ENCODE measurements around the gene CREM. TPM values are rescaled to one million over a fixed set of nuclear protein-coding genes. Genes with fewer than 3 reads are reported as not detected.
A peak's percentile ranks its signal among the peaks of the same experiment; 100 is the strongest.
"Not testable (repeated sequence)": the region's sequence is repeated elsewhere in the genome, so short reads cannot be mapped to it uniquely, and the experiment has no call there.

Gene CREM
- 100 to 1,000 TPM; 121 to 131 TPM for total RNA-seq

DNA sequence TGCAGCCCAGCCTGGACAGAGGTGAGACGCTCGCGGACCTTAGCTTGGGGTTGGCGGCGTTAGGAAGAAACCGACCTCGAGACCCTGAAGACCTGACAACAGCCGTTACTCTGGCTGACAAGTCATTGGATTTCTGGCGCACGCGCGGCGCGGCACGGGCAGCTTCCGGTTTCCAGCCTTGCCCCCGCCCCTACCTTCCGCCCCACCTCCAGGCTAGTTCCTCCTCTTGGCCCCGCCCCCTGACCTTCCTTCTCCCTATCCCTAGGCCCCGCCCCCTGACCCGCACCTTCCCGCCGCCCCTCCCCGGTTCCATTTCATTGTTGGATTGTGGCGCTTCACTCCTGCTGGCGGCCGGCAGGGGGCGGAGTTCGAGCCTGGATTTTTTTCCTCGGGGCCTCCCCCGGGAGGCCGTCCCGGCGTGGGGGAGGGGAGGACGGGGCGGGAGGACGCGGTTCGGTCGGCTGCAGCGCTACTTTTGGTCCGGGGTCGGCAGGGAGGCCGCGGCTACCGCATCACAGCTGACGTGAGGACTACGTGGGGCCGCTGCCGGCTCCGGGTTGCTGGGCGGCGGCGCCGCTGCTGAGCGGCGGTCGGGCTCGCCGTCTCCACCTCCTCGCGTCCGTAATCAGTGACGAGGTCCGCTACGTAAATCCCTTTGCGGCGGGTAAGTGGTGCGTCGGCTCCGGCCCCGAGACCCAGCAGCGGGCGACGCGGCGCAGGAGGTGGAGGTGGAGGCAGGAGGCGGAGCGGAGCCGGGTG, at the start of gene CREM:
TSS of gene CREM (plus strand) at position 317 of the 759 bp plus-strand sequence. CDS start 10,990 bp downstream, outside the sequence.
- H3K4me1 Mint-ChIP-seq (ENCODE audit: low read depth) = peaks cover 51% of the 10 kb centered on the region
- no peaks in the 10 kb centered on the region for H3K27me3 Mint-ChIP-seq

GRCh38 chr10:35079265-35079664, 47.4 kb upstream of the CREM start:
- Mint-ChIP-seq H3K4me3 (no peak overlapping the region), H3K36me3 (ENCODE audit: low read depth) (peaks cover 15% of the 10 kb centered on the region), H3K4me1 (ENCODE audit: low read depth) (peaks cover 35% of the 10 kb centered on the region), H3K9me3 (peaks cover 3% of the 10 kb centered on the region), H3K27me3 (no peaks in the 10 kb centered on the region), H3K27ac (no peak overlapping the region)
- intact Hi-C loops (cut with micrococcal nuclease) = no loop called here
- TF ChIP-seq, protein P1, sequence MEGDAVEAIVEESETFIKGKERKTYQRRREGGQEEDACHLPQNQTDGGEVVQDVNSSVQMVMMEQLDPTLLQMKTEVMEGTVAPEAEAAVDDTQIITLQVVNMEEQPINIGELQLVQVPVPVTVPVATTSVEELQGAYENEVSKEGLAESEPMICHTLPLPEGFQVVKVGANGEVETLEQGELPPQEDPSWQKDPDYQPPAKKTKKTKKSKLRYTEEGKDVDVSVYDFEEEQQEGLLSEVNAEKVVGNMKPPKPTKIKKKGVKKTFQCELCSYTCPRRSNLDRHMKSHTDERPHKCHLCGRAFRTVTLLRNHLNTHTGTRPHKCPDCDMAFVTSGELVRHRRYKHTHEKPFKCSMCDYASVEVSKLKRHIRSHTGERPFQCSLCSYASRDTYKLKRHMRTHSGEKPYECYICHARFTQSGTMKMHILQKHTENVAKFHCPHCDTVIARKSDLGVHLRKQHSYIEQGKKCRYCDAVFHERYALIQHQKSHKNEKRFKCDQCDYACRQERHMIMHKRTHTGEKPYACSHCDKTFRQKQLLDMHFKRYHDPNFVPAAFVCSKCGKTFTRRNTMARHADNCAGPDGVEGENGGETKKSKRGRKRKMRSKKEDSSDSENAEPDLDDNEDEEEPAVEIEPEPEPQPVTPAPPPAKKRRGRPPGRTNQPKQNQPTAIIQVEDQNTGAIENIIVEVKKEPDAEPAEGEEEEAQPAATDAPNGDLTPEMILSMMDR (IDR thresholded peaks at IDR 0.05) = no peak
- ATAC-seq (no peak), DNase-seq (no peak)
- POLR2A ChIA-PET = no interaction called here
- CTCF ChIA-PET = no interaction called here

More for the DNA sequence above, at the start of gene CREM:
- Mint-ChIP-seq H3K36me3 (ENCODE audit: low read depth) (peaks cover 22% of the 10 kb centered on the region), H3K4me3 (peak within 1 kb of the TSS; percentile 97), H3K27ac (peak within 1 kb of the TSS; percentile 98), H3K9me3 (no peaks in the 10 kb centered on the region)
- ATAC-seq (peak; percentile 91), DNase-seq (peak; percentile 100)
- CTCF ChIA-PET = interaction anchor here (0.6 to 12.6 kb wide), 17 partner anchors 8 to 224 kb away, joined by 3 to 255 read pairs (median 5); no protein-coding TSS in a partner anchor
- intact Hi-C loops (cut with micrococcal nuclease) = loop anchor here (1.0 to 10.0 kb wide), 2 partner anchors 69 to 208 kb away; partner anchors contain the start of gene CCNY
- TF ChIP-seq, protein P1 (IDR thresholded peaks at IDR 0.05) = peak; percentile 69
- POLR2A ChIA-PET = interaction anchor here (0.9 to 5.0 kb wide), 22 partner anchors 11 to 229 kb away, joined by 3 to 81 read pairs (median 6); partner anchors contain the start of gene CUL2

GRCh38 chr10:35079763-35080162, 46.9 kb upstream of the CREM start:
- ChIA-PET CTCF (no interaction called here), POLR2A (interaction anchor here (1.0 to 1.7 kb wide), 2 partner anchors 10 to 11 kb away, joined by 3 read pairs; partner anchors contain the start of gene CUL2)
- Mint-ChIP-seq H3K27me3 (no peaks in the 10 kb centered on the region), H3K4me3 (no peak overlapping the region), H3K36me3 (ENCODE audit: low read depth) (peaks cover 18% of the 10 kb centered on the region), H3K4me1 (ENCODE audit: low read depth) (peaks cover 35% of the 10 kb centered on the region), H3K27ac (no peak overlapping the region), H3K9me3 (peaks cover 3% of the 10 kb centered on the region)
- DNase-seq = no peak
- ATAC-seq = no peak
- intact Hi-C loops (cut with micrococcal nuclease) = no loop called here
- TF ChIP-seq, protein P1 (IDR thresholded peaks at IDR 0.05) = no peak

- intact Hi-C loops (cut with micrococcal nuclease) = not testable (repeated sequence)
Measured at GRCh38 chr10:35080261-35080660, 46.4 kb upstream of the CREM start.

DNA sequence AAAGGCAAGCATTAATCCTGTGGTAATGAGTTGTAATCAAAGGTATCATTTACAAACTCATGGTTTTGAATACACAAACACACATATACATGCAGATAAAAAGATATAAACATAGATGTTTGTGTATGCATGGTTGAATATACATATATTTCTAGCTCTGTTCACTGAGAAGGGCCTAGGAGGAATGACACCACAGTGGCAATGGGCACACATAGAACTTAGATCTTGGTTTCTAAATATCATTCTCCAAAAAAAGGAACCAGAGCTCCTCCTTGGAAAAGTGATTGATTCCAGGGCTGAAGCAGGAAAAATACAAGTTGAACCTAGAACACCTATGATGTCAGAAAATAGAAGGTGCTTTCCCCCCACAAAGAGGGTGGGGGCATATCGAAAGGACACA, 43.4 kb upstream of the CREM start:
- no peak overlapping the region for H3K4me3 Mint-ChIP-seq
- ATAC-seq (no peak), DNase-seq (no peak)
- peaks cover 50% of the 10 kb centered on the region for H3K4me1 Mint-ChIP-seq (ENCODE audit: low read depth)
- intact Hi-C loops (cut with micrococcal nuclease) = no loop called here
- no peaks in the 10 kb centered on the region for H3K27me3 Mint-ChIP-seq
- ChIA-PET CTCF (interaction anchor here (0.6 to 1.1 kb wide), 2 partner anchors 21 to 56 kb away, joined by 3 to 4 read pairs; no protein-coding TSS in a partner anchor), POLR2A (no interaction called here)
- no peak overlapping the region for H3K27ac Mint-ChIP-seq
- H3K9me3 Mint-ChIP-seq = peaks cover 3% of the 10 kb centered on the region
- H3K36me3 Mint-ChIP-seq (ENCODE audit: low read depth) = peaks cover 28% of the 10 kb centered on the region
- TF ChIP-seq, protein P1 (IDR thresholded peaks at IDR 0.05) = no peak

More at GRCh38 chr10:35080261-35080660, 46.4 kb upstream of the CREM start:
- ATAC-seq, DNase-seq, CTCF ChIA-PET, H3K27me3 Mint-ChIP-seq, H3K27ac Mint-ChIP-seq, H3K4me3 Mint-ChIP-seq, H3K9me3 Mint-ChIP-seq: not testable (repeated sequence)
- peaks cover 18% of the 10 kb centered on the region for H3K36me3 Mint-ChIP-seq (ENCODE audit: low read depth)
- POLR2A ChIA-PET = interaction anchor here (1.0 to 1.7 kb wide), 2 partner anchors 10 kb away, joined by 3 read pairs; partner anchors contain the start of gene CUL2
- H3K4me1 Mint-ChIP-seq (ENCODE audit: low read depth) = peaks cover 30% of the 10 kb centered on the region
